ENCODE results near the gene HDAC10.

Gene HDAC10

GRCh38 chr22:50253941-50254340 lies 2.9 kb upstream of the HDAC10 start:
- no peak for DNase-seq

GRCh38 chr22:50253046-50253915 lies 2.2 kb upstream of the HDAC10 start:
- peak; percentile 53 to 73 (median 61) for DNase-seq

- DNase-seq, result peak; percentile 74 to 84 (median 78)
Measured at GRCh38 chr22:50252082-50253045, 1.3 kb upstream of the HDAC10 start.

GRCh38 chr22:50251477-50252081 lies 514 bp upstream of the HDAC10 start:
- DNase-seq, result no peak

GRCh38 chr22:50250249-50250554 lies 863 bp downstream of the HDAC10 start:
- no peak for DNase-seq

GRCh38 chr22:50249341-50250248 lies 1.5 kb downstream of the HDAC10 start:
- no peak for DNase-seq

- no peak for DNase-seq
Measured at GRCh38 chr22:50248196-50249081, 2.6 kb downstream of the HDAC10 start.

- DNase-seq, result peak in 1 of 3 donors; percentile 23
Measured at GRCh38 chr22:50247748-50248147, 3.3 kb downstream of the HDAC10 start.

GRCh38 chr22:50246242-50247175 lies 4.6 kb downstream of the HDAC10 start:
- no peak for DNase-seq

GRCh38 chr22:50245214-50246072 lies 5.6 kb downstream of the HDAC10 start:
- no peak for DNase-seq

GRCh38 chr22:50244420-50245213 lies 6.4 kb downstream of the HDAC10 start, which contains the start of gene TUBGCP6:
Gene TUBGCP6 (minus strand): TSS chr22:50245023. CDS start chr22:50244459, 564 bp downstream.
- peak; percentile 96 to 98 (median 98) for DNase-seq

GRCh38 chr22:50243685-50244419 lies 7.2 kb downstream of the HDAC10 start:
- DNase-seq, result no peak

- no peak for DNase-seq
Measured at GRCh38 chr22:50242406-50242949, 8.6 kb downstream of the HDAC10 start.

GRCh38 chr22:50238755-50239154 lies 12.3 kb downstream of the HDAC10 start:
- no peak for DNase-seq

- peak in 1 of 3 donors; percentile 38 for DNase-seq
Measured at GRCh38 chr22:50236731-50237409, 14.2 kb downstream of the HDAC10 start.

GRCh38 chr22:50233223-50233622 lies 17.8 kb downstream of the HDAC10 start:
- no peak for DNase-seq

All from suppressor macrophage treated with lipopolysaccharide for 1 hour (primary cell).